Heart right ventricle (tissue), 16 donors: ENCODE results near the gene HIVEP3. TPM values are rescaled to one million over a fixed set of nuclear protein-coding genes. Genes with fewer than 3 reads are reported as not detected.

ENCODE experiments used
- ATAC-seq, 8 donors: fragments of 200-7000 bp; cut with Tn5 transposase; one replicate each; pipeline ENCODE4 v1.9.1; 2020; ENCODE audit warnings: mild to moderate bottlenecking in 8 of 8, moderate library complexity in 8 of 8, moderate number of reproducible peaks in 1 of 8
- DNase-seq, 2 donors: peaks; one replicate each; pipeline ENCODE4 v3.0.0-alpha.2; 2020
- H3K27ac ChIP-seq, 10 donors: fragments of 200-600 bp; sonication (generic) in 2 of 10; one replicate each; pipeline versions ENCODE4 v1.5.0 to v1.8.0; 2020 to 2022; ENCODE audit warnings: mild to moderate bottlenecking in 3 of 10
- H3K27me3 ChIP-seq, 7 donors: fragments of 200-600 bp; one replicate each; pipeline ENCODE4 v1.8.0; 2021 to 2022; ENCODE audit warnings: mild to moderate bottlenecking in 2 of 7
- H3K36me3 ChIP-seq, 9 donors: fragments of 200-600 bp; sonication (generic) in 1 of 9; one replicate each; pipeline versions ENCODE4 v1.5.0 to v1.8.0; 2020 to 2022; ENCODE audit warnings: mild to moderate bottlenecking in 2 of 9
- H3K4me1 ChIP-seq, 9 donors: fragments of 200-600 bp; sonication (generic) in 1 of 9; one replicate each; pipeline versions ENCODE4 v1.5.0 to v1.8.0; 2020 to 2022; ENCODE audit warnings: mild to moderate bottlenecking in 4 of 9
- H3K4me3 ChIP-seq, 10 donors: fragments of 200-600 bp; sonication (generic) in 2 of 10; one replicate each; pipeline versions ENCODE4 v1.5.0 to v1.8.0; 2020 to 2022; ENCODE audit warnings: mild to moderate bottlenecking in 7 of 10, moderate library complexity in 2 of 10
- H3K9me3 ChIP-seq, 11 donors: fragments of 200-600 bp in 10 of 11; sonication (generic) in 2 of 11; one replicate each; pipeline versions ENCODE4 v1.5.0 to v1.8.0; 2013 to 2022; ENCODE audit warnings: mild to moderate bottlenecking in 2 of 11, control low read depth in 1 of 11, moderate library complexity in 1 of 11
- CTCF ChIP-seq, 9 donors: fragments of 200-600 bp; sonication (generic) in 2 of 9; IDR thresholded peaks; one replicate each; pipeline versions ENCODE4 v1.5.0 to v1.8.0; 2021 to 2022; ENCODE audit warnings: antibody characterized with exemption in 9 of 9, mild to moderate bottlenecking in 5 of 9, moderate library complexity in 1 of 9
- WGBS, 2 donors: extraction: QIAGEN DNeasy Blood & Tissue Kit; methylation state at CpG; one replicate each; pipeline ENCODE4 v1.1.7; 2013; ENCODE audit warnings: inconsistent platforms in 1 of 2; 5-methylcytosine and 5-hydroxymethylcytosine counted together
- intact Hi-C, 10 donors: fragments of 100-400 bp; cut with DNase I; formaldehyde crosslinking; loops; one replicate each; pipeline versions ENCODE4 v1.11.1 to v1.14.2; 2022
- polyA plus RNA-seq, 2 donors: library from polyadenylated mRNA; stranded (reverse); fragments of 200-250 nt; gene quantifications; one replicate each; pipeline ENCODE4 v1.2.3, GENCODE V29; 2013
- total RNA-seq, 10 donors: library from RNA; stranded (reverse); fragmentation: NEBNext Ultra II Directional in 3 of 10; extraction: Animal tissue kit (Norgen Biotek cat#: 25700) in 3 of 10; gene quantifications; one replicate each; pipeline versions ENCODE4 v1.2.1 to v1.2.4, GENCODE V29; 2021 to 2023
- donor health status: Arrhythmogenic right ventricular cardiomyopathy.
- donor health status: ischemic (EF 13 %, LVEDD 7.1; RV severe dilation, severe dysfunction).
- donor health status: healthy with polysubstance abuse.
- donor health status: DM: no; HTN: yes; CAD: no.
- donor health status: DM: no; HTN: no; CAD: no.
- donor health status: ischemic (EF 25% LVEDD 6.9; RV normal size, moderate dysfunction).
- donor health status: ischemic (EF 25% LVEDD 5.7; RV mildly dilated, moderate dysfunction).
- donor health status: healthy.
- donor health status: DM: yes; HTN: yes; CAD: no.
- donor health status: Ischemic cardiomyopathy.
- donor health status: ischemic (EF 35%, LVEDD 5.7; RV mildly dilated, moderate dysfunction).
- donor health status: nonischemic (EF 11% LVEDD 7.7; RV severe dilation, severe dysfunction).
- donor health status: DM: yes; HTN: yes; CAD: no.
- donor health status: PGD.
- donor health status: ischemic (EF 29% LVEDD 5.4; RV normal size, mild dysfunction).
- donor health status: nonischemic (EF 23%, LVEDD 6.1; RV moderate dilation, normal function).

Gene HIVEP3
- total and polyA plus RNA-seq, 12 donors: 2.6 to 7.5 (median 5.2) TPM

DNA sequence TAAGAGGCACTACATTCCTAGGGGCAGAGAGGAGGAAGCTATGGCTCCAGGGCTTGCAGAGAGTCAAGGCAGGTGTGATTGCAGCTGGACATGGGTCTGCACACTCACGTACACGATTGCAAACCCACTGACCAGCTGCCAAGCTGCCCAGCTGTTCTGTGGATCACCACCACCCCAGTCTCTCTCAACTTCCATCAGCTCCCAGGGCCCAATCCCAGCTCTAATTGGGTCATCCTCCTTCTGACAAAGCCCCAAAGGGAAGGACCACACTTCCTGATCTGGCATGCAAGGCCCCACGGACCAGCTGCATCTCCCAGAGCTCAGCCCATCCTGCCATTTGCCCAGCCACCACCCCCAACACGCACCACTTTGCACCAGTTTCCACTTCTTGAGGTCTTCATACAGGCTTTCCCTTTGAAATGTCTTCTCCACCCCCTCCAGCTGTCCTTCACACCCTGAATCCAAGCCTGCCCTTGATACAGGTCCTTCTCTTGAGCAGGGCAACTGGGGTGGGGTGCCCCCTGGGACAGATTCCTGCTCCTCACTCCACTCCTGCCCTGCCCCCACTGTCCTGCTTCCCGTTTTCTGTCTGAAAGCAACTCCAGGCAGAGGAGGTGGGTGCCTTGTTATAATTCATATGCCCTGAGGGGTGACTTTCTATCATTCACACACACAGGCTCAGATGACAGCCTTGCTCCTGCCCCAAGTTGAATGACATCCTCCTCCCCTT, 254.9 kb downstream of the HIVEP3 start:
- no peaks in the 10 kb centered on the region for H3K9me3 ChIP-seq
- peaks cover 4 to 56% (median 23%) of the 10 kb centered on the region in 9 donors for H3K4me1 ChIP-seq
- H3K27me3 ChIP-seq: peaks cover 0 to 13% (median 0%) of the 10 kb centered on the region in 7 donors
- peak overlapping the region in 5 of 10 donors; percentile 85 to 98 (median 95) for H3K27ac ChIP-seq
- WGBS, 2 donors: 73 to 83% methylated on average over 5 of the region's 5 CpGs
- intact Hi-C loops: loop anchor here in 5 of 10 donors (5.0 to 10.0 kb wide), 5 partner anchors 58 to 1212 kb away; partner anchors contain the start of genes HIVEP3 (in 1 of the 5) and ZFP69B (in 1 of the 5)
- TF ChIP-seq CTCF (IDR thresholded peaks at IDR 0.05): no peak
- DNase-seq (no peak), ATAC-seq (no peak)
- H3K36me3 ChIP-seq: no peaks in the 10 kb centered on the region
- no peak overlapping the region for H3K4me3 ChIP-seq

- Histone ChIP-seq H3K4me1 (peaks cover 4 to 66% (median 23%) of the 10 kb centered on the region in 9 donors), H3K4me3 (peak overlapping the region; percentile 53 to 84 (median 66)), H3K9me3 (no peaks in the 10 kb centered on the region), H3K36me3 (no peaks in the 10 kb centered on the region), H3K27me3 (peaks cover 0 to 13% (median 0%) of the 10 kb centered on the region in 7 donors), H3K27ac (peak overlapping the region; percentile 50 to 98 (median 94))
- DNase-seq (peak; percentile 51), ATAC-seq (peak; percentile 40 to 80 (median 56))
- TF ChIP-seq CTCF (IDR thresholded peaks at IDR 0.05): no peak
- intact Hi-C loops: loop anchor here in 5 of 10 donors (1.0 to 10.0 kb wide), 6 partner anchors 15 to 1211 kb away; partner anchors contain the start of genes HIVEP3 (in 1 of the 5) and ZFP69B (in 1 of the 5)
- 16 to 18% methylated on average over 27 of the region's 27 CpGs for WGBS, 2 donors
Observed at GRCh38 chr1:41662765-41663437, 255.8 kb downstream of the HIVEP3 start.

DNA sequence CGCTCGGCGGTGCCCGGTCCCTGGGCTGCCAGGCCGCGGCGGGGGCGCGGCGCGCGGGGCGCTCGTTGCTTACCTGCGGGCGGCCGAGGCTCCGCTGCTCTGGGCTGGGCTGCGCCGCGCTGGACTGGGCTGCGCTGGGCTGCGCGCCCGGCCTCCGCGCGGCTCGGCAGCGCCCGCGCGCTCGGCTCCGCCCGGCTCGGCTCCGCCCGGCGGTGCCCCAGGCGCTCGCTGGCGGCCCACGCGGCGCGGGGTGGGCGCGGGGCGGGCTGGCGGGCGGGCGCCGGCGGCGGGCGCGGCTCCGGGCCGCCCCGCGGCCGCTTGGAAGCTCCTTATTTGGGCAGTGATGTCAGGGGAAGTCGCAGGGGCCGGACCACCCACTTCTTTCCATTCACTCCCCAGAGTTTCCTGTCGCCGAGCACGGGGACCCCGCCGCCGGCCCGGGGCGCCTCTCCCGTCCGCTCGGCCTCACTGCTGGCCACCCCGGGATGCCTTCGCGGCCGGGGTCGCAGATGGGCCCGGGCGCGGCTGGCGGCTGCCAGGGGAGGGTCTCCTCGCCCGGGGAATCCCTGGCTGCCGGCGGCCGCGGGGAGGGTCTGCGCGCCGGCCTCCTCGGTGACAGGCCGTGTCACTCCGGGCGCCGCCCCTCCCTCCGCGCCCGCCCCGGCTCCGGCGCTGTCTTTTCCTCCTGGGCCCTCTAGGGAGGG, 256.5 kb downstream of the HIVEP3 start:
- peak; percentile 71 to 86 for DNase-seq
- peaks cover 0 to 13% (median 0%) of the 10 kb centered on the region in 7 donors for H3K27me3 ChIP-seq
- H3K36me3 ChIP-seq: no peaks in the 10 kb centered on the region
- peak overlapping the region; percentile 50 to 98 (median 94) for H3K27ac ChIP-seq
- peak; percentile 74 to 89 (median 84) for ATAC-seq
- TF ChIP-seq CTCF (IDR thresholded peaks at IDR 0.05): no peak
- intact Hi-C loops: loop anchor here in 5 of 10 donors (1.0 to 10.0 kb wide), 6 partner anchors 16 to 1210 kb away; partner anchors contain the start of genes HIVEP3 (in 1 of the 5) and ZFP69B (in 1 of the 5)
- peaks cover 4 to 66% (median 23%) of the 10 kb centered on the region in 9 donors for H3K4me1 ChIP-seq
- peak overlapping the region; percentile 53 to 84 (median 68) for H3K4me3 ChIP-seq
- no peaks in the 10 kb centered on the region for H3K9me3 ChIP-seq
- WGBS, 2 donors: 1% methylated on average over 26 to 105 of the region's 105 CpGs
